ENCODE data around the gene NOTCH4. TPM values are rescaled to one million over a fixed set of nuclear protein-coding genes. Genes with fewer than 3 reads are reported as not detected.

The NOTCH4 gene
- total and polyA plus RNA-seq, 2 donors (not counting 1 experiment from before 2014, with no cell fraction given), result 0.42 to 0.99 TPM

DNA sequence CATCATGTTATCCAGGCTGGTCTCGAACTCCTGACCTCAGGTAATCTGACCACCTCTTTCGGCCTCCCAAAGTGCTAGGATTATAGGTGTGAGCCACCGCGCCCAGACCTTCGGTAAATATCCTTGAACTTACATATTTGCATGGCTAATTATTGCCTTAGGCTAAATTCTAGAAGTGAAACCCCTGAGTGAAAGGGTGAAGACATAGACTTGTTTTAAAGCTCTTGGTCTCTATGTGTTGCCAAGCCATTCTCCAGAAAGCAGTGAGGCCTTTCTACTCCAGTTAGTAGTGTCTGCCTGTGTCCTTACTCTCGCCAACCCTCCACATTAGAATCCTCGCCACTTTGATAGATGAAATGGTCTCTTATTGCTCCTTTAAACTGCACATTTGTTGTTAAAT lies 2.6 kb upstream of the NOTCH4 start:
- Histone ChIP-seq H3K4me2 (ENCODE audit: extremely low read depth, insufficient read depth, low read length) (no peak overlapping the region), H3K36me3 (ENCODE audit: control insufficient read depth, insufficient read depth, low read length) (no peaks in the 10 kb centered on the region), H3K4me1 (ENCODE audit: control insufficient read depth, extremely low read depth, insufficient read depth, low read length) (no peaks in the 10 kb centered on the region), H3K4me3 (replicated peaks in 1 of 4; ENCODE audit: control extremely low read depth in 1 of 4, insufficient read depth in 1 of 4, low read depth in 3 of 4, low read length in 4 of 4) (no peak overlapping the region), H3K9ac (ENCODE audit: insufficient read depth, low read length) (no peak overlapping the region), H4K20me1 (ENCODE audit: control insufficient read depth, extremely low read depth, insufficient read depth, low read length) (no peaks in the 10 kb centered on the region), H3K79me2 (ENCODE audit: control insufficient read depth, insufficient read depth, low read length) (no peaks in the 10 kb centered on the region), H2AFZ (ENCODE audit: low read length) (no peak overlapping the region), H3K27me3 (ENCODE audit: control insufficient read depth, insufficient read depth, low read length) (peaks cover 3% of the 10 kb centered on the region), H3K27ac (ENCODE audit: insufficient read depth, low read length) (no peak overlapping the region), H3K9me3 (ENCODE audit: control insufficient read depth, insufficient read depth, low read depth, low read length) (no peaks in the 10 kb centered on the region)
- no peak for DNase-seq (ENCODE audit: low read depth in 2 of 2)
- TF ChIP-seq, protein P1, sequence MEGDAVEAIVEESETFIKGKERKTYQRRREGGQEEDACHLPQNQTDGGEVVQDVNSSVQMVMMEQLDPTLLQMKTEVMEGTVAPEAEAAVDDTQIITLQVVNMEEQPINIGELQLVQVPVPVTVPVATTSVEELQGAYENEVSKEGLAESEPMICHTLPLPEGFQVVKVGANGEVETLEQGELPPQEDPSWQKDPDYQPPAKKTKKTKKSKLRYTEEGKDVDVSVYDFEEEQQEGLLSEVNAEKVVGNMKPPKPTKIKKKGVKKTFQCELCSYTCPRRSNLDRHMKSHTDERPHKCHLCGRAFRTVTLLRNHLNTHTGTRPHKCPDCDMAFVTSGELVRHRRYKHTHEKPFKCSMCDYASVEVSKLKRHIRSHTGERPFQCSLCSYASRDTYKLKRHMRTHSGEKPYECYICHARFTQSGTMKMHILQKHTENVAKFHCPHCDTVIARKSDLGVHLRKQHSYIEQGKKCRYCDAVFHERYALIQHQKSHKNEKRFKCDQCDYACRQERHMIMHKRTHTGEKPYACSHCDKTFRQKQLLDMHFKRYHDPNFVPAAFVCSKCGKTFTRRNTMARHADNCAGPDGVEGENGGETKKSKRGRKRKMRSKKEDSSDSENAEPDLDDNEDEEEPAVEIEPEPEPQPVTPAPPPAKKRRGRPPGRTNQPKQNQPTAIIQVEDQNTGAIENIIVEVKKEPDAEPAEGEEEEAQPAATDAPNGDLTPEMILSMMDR (conservative IDR thresholded peaks at IDR 0.05 in 1 of 2, IDR thresholded peaks at IDR 0.05 in 1 of 2; ENCODE audit: low read depth in 1 of 2, low read length in 2 of 2), result no peak
- TF ChIP-seq EZH2 (IDR thresholded peaks at IDR 0.05; ENCODE audit: low read length, missing control alignments), result no peak

DNA sequence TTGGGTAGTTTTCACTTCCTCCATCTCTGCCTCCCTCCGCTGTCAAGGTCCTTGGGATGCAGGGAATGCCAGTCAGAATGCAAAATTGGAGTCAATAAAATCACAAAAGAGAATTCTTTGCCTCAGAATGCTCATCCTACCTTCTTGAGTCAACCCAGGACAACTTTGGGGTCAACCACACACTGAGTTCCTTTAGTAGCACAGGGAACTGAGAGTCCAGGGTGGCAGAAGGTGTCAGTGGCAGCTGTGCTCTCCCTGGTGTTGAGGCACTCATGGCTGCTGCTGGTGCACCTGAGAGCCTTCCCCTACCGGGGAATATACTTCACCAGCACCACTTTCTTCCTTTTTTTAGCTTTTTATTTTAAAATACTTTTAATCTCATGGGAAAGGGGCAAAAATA lies 829 bp upstream of the NOTCH4 start:
- no peaks in the 10 kb centered on the region for H3K4me1 ChIP-seq (ENCODE audit: control insufficient read depth, extremely low read depth, insufficient read depth, low read length)
- no peaks in the 10 kb centered on the region for H4K20me1 ChIP-seq (ENCODE audit: control insufficient read depth, extremely low read depth, insufficient read depth, low read length)
- no peak overlapping the region for H2AFZ ChIP-seq (ENCODE audit: low read length)
- H3K27ac ChIP-seq (ENCODE audit: insufficient read depth, low read length), result no peak overlapping the region
- H3K4me2 ChIP-seq (ENCODE audit: extremely low read depth, insufficient read depth, low read length), result no peak overlapping the region
- H3K36me3 ChIP-seq (ENCODE audit: control insufficient read depth, insufficient read depth, low read length), result no peaks in the 10 kb centered on the region
- no peak for DNase-seq (ENCODE audit: low read depth in 2 of 2)
- H3K4me3 ChIP-seq (replicated peaks in 1 of 4; ENCODE audit: control extremely low read depth in 1 of 4, insufficient read depth in 1 of 4, low read depth in 3 of 4, low read length in 4 of 4), result no peak overlapping the region
- peaks cover 3% of the 10 kb centered on the region for H3K27me3 ChIP-seq (ENCODE audit: control insufficient read depth, insufficient read depth, low read length)
- no peak overlapping the region for H3K9ac ChIP-seq (ENCODE audit: insufficient read depth, low read length)
- TF ChIP-seq, protein P1 (conservative IDR thresholded peaks at IDR 0.05 in 1 of 2, IDR thresholded peaks at IDR 0.05 in 1 of 2; ENCODE audit: low read depth in 1 of 2, low read length in 2 of 2), result no peak
- TF ChIP-seq EZH2 (IDR thresholded peaks at IDR 0.05; ENCODE audit: low read length, missing control alignments), result no peak
- H3K79me2 ChIP-seq (ENCODE audit: control insufficient read depth, insufficient read depth, low read length), result no peaks in the 10 kb centered on the region
- no peaks in the 10 kb centered on the region for H3K9me3 ChIP-seq (ENCODE audit: control insufficient read depth, insufficient read depth, low read depth, low read length)

DNA sequence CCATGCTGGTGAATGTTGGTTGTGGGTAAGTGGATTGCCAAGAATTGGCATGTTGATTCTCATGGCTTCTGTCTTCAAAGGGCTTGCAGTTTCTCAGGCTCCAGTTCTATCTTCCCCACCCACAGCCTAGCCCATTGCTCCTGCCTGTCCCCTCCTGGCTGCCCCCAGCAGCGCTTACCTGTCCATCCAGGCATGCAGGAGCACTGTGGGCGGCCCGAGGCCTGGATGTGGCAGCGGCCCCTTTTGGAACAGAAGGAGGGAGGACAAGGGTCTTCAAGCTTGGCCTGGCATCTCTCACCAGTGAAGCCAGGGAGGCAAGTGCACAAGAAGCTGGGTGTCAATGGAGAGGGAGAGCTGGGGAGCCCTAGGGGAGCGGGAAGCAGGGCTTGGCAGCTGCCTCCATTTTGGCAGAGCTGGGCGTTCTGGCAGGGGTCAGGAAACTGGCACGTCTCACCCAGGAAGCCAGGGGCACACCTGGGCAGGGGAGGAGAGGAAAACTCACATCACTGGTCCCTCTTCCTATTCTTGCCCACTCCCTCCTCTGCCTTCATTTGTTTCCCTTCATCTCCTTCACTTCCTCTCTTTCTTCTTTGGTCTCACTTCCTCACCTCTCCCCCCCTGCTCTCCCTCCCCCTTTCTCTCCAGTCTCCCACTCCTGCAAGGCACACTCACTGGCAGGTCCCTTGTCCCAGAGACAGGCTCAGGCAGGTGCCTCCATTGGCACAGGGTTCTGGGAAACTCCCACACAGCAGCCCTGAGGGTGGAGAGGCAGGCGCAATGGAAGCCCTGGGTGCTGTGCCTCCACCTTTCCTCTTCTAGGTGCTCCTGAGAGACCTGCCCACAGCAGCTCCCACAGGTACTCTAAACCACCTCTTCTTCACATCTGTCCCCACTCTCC lies 1.3 kb downstream of the NOTCH4 start:
- Histone ChIP-seq H4K20me1 (ENCODE audit: control insufficient read depth, extremely low read depth, insufficient read depth, low read length) (no peaks in the 10 kb centered on the region), H3K36me3 (ENCODE audit: control insufficient read depth, insufficient read depth, low read length) (no peaks in the 10 kb centered on the region), H3K27me3 (ENCODE audit: control insufficient read depth, insufficient read depth, low read length) (peaks cover 3% of the 10 kb centered on the region), H3K9ac (ENCODE audit: insufficient read depth, low read length) (no peak overlapping the region), H3K27ac (ENCODE audit: insufficient read depth, low read length) (no peak overlapping the region), H2AFZ (ENCODE audit: low read length) (no peak overlapping the region), H3K4me3 (replicated peaks in 1 of 4; ENCODE audit: control extremely low read depth in 1 of 4, insufficient read depth in 1 of 4, low read depth in 3 of 4, low read length in 4 of 4) (no peak overlapping the region), H3K4me1 (ENCODE audit: control insufficient read depth, extremely low read depth, insufficient read depth, low read length) (no peaks in the 10 kb centered on the region), H3K4me2 (ENCODE audit: extremely low read depth, insufficient read depth, low read length) (no peak overlapping the region), H3K9me3 (ENCODE audit: control insufficient read depth, insufficient read depth, low read depth, low read length) (no peaks in the 10 kb centered on the region), H3K79me2 (ENCODE audit: control insufficient read depth, insufficient read depth, low read length) (no peaks in the 10 kb centered on the region)
- no peak for TF ChIP-seq EZH2 (IDR thresholded peaks at IDR 0.05; ENCODE audit: low read length, missing control alignments)
- TF ChIP-seq, protein P1 (conservative IDR thresholded peaks at IDR 0.05 in 1 of 2, IDR thresholded peaks at IDR 0.05 in 1 of 2; ENCODE audit: low read depth in 1 of 2, low read length in 2 of 2), result no peak
- no peak for DNase-seq (ENCODE audit: low read depth in 2 of 2)
